Breast epithelium (tissue), 3 donors: ENCODE data around the gene ADAM33.

Source experiments
- POLR2A ChIP-seq: fragments of 450-650 bp; IDR thresholded peaks from one replicate; pipeline ENCODE4 v1.6.1; 2016; ENCODE audit warnings: antibody characterized with exemption, mild to moderate bottlenecking, moderate library complexity
- POLR2AphosphoS5 ChIP-seq, 3 donors: sonication (generic); formaldehyde crosslinking; IDR thresholded peaks; one replicate each; pipeline ENCODE4 v1.6.1; 2017; ENCODE audit warnings: antibody characterized with exemption in 3 of 3

DNA sequence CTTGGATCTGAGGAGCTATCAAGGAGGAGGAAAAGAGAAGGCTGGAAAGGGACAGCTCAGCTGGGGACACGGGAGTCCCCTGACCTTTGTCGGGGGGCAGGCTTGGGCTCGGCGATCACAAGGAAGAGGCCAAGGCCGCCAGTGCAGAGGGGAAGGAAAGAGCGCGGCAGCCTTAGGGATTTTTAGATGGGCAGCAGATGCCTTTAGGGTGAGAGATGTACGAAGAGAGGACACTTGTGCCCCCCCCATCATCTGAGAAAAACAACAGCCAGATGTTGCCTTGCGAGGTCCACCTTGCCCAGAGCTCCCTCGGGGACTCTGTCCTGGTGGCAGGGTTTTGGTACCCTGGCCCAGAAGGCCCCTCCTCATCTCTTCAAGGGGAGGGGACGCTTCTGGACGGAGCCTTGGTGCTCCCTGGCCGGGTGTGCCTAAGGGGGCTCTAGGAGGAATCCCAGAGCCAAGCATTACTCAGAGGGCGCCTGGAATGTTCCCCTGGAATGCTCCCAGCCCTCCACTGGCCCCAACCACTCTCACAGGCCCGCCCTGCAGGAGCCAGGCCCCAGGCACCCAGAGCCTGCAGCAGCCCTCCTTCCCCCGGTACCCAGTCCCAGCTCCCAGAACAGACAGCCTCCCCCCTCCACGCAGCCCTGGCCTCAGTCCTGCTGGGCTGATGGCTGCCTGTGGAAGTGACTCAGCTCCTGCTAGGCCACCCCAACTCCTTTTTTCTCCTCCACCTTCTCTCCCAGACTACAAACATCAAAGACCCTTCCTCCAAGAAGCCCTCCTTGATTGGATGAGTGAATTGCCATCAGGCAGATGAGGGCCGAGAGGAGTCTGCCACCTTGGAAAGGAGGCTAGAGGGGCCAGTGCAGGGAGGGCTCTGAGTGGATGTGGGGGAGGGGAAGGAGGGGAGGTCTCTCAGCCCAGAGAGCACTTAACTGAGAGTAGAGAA, 1.8 kb downstream of the ADAM33 start:
- TF ChIP-seq POLR2AphosphoS5 (IDR thresholded peaks at IDR 0.05), result no peak
- TF ChIP-seq POLR2A, result no peak
